Heart left ventricle (tissue), 13 donors: Measurements from ENCODE around the gene KCNMB4.

Experiments used
- POLR2A ChIP-seq, 2 donors: fragments of 450-650 bp; IDR thresholded peaks; one replicate each; pipeline ENCODE4 v1.6.1; 2017; ENCODE audit warnings: antibody characterized with exemption in 2 of 2, mild to moderate bottlenecking in 2 of 2, moderate library complexity in 2 of 2
- TF ChIP-seq, protein P1 (sequence below), 12 donors: fragments of 200-600 bp; sonication (generic) in 4 of 12; IDR thresholded peaks; one replicate each; pipeline versions ENCODE4 v1.5.0 to v1.8.0; 2018 to 2022; ENCODE audit warnings: antibody characterized with exemption in 12 of 12, mild to moderate bottlenecking in 5 of 12
- donor health status: ischemic (EF 13 %, LVEDD 7.1; RV severe dilation, severe dysfunction).
- donor health status: DM: no; HTN: yes; CAD: no.
- donor health status: DM: no; HTN: no; CAD: no.
- donor health status: ischemic (EF 25% LVEDD 6.9; RV normal size, moderate dysfunction).
- donor health status: ischemic (EF 25% LVEDD 5.7; RV mildly dilated, moderate dysfunction).
- donor health status: ischemic (EF 35%, LVEDD 5.7; RV mildly dilated, moderate dysfunction).
- donor health status: nonischemic (EF 11% LVEDD 7.7; RV severe dilation, severe dysfunction).
- donor health status: DM: yes; HTN: yes; CAD: no.
- donor health status: PGD.
- donor health status: ischemic (EF 29% LVEDD 5.4; RV normal size, mild dysfunction).
- donor health status: nonischemic (EF 23%, LVEDD 6.1; RV moderate dilation, normal function).

DNA sequence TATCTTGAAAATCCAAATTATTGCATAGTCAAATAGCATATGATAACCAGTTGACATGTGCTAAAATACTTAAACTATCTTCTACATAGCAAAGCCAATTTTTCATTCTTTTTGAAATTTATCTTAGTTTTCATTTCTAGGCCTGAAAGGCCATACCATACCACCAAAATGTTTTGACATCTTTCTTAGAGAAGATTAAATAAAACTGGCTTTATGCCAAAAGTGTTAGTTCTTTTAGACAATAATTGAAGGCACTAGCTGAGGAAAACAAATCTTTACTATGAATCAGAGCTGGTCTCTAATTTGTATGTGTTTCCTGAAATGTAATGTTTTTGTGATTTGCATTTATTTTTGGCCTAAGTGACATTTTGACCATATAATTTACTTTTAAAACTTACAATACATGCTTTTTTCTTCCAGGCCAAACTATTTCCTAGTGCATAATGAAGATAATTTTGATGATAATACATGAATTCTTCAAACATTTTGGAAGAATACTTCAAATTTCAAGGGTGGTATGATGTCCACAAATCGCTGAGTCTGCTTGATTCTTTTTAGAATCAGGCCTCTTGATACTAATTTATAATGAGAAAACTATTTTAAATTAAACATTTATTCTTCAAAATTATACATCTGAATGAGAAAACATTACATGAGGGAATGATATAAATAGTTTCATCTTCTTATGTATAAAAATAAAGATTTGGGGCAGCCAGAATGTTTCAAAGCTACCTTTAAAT lies 6.5 kb upstream of the KCNMB4 start:
- no peak for TF ChIP-seq POLR2A (IDR thresholded peaks at IDR 0.05)
- TF ChIP-seq, protein P1, sequence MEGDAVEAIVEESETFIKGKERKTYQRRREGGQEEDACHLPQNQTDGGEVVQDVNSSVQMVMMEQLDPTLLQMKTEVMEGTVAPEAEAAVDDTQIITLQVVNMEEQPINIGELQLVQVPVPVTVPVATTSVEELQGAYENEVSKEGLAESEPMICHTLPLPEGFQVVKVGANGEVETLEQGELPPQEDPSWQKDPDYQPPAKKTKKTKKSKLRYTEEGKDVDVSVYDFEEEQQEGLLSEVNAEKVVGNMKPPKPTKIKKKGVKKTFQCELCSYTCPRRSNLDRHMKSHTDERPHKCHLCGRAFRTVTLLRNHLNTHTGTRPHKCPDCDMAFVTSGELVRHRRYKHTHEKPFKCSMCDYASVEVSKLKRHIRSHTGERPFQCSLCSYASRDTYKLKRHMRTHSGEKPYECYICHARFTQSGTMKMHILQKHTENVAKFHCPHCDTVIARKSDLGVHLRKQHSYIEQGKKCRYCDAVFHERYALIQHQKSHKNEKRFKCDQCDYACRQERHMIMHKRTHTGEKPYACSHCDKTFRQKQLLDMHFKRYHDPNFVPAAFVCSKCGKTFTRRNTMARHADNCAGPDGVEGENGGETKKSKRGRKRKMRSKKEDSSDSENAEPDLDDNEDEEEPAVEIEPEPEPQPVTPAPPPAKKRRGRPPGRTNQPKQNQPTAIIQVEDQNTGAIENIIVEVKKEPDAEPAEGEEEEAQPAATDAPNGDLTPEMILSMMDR (IDR thresholded peaks at IDR 0.05): no peak
